Progenitor cell of endocrine pancreas (in vitro differentiated cells): ENCODE results near the gene IGSF23. TPM values are rescaled to one million over a fixed set of nuclear protein-coding genes. Genes with fewer than 3 reads are reported as not detected.
"Not testable (repeated sequence)": the region's sequence is repeated elsewhere in the genome, so short reads cannot be mapped to it uniquely, and the experiment has no call there.

Source experiments
- DNase-seq: peaks from one replicate; pipeline ENCODE4 v3.0.0; 2021; ENCODE audit warnings: low spot score; ENCODE audit not compliant: unreplicated experiment
- H3K27ac Mint-ChIP-seq: 2 replicates; pipeline ENCODE4 v1.8.0; 2021; ENCODE audit warnings: mild to moderate bottlenecking, moderate library complexity, mixed read lengths
- H3K27me3 Mint-ChIP-seq: 2 replicates; pipeline ENCODE4 v1.8.0; 2021; ENCODE audit warnings: mixed read lengths
- H3K36me3 Mint-ChIP-seq: 2 replicates; pipeline ENCODE4 v1.8.0; 2022; ENCODE audit warnings: mixed read lengths; ENCODE audit not compliant: insufficient read depth
- H3K4me1 Mint-ChIP-seq: 2 replicates; pipeline ENCODE4 v1.8.0; 2021; ENCODE audit warnings: low read depth, mixed read lengths
- H3K4me3 Mint-ChIP-seq: 2 replicates; pipeline ENCODE4 v1.8.0; 2021; ENCODE audit warnings: low read depth, mild to moderate bottlenecking, moderate library complexity, mixed read lengths
- H3K9me3 Mint-ChIP-seq: 2 replicates; pipeline ENCODE4 v1.8.0; 2021; ENCODE audit warnings: low read depth, mixed read lengths
- CTCF ChIP-seq: fragments of 200-600 bp; sonication (generic); IDR thresholded peaks from one replicate; pipeline ENCODE4 v1.5.0; 2021; ENCODE audit warnings: antibody characterized with exemption, mild to moderate bottlenecking; ENCODE audit not compliant: unreplicated experiment
- total RNA-seq: library from RNA; stranded (reverse); gene quantifications from 2 replicates; pipeline ENCODE4 v1.2.1, GENCODE V29; 2021

Gene IGSF23
- total RNA-seq, 1 donor from 2014 or later = 0.67 TPM

GRCh38 chr19:44626048-44626624 lies 12.8 kb downstream of the IGSF23 start:
- Mint-ChIP-seq H3K4me1 (peaks cover 1% of the 10 kb centered on the region), H3K27ac (peak overlapping the region; percentile 29), H3K4me3 (no peak overlapping the region), H3K36me3 (peaks cover 5% of the 10 kb centered on the region), H3K9me3 (no peaks in the 10 kb centered on the region), H3K27me3 (no peaks in the 10 kb centered on the region)
- no peak for TF ChIP-seq CTCF
- DNase-seq = no peak

- DNase-seq = no peak
- H3K4me3 Mint-ChIP-seq = no peak overlapping the region
- H3K27ac Mint-ChIP-seq = no peak overlapping the region
- peaks cover 1% of the 10 kb centered on the region for H3K4me1 Mint-ChIP-seq
- no peaks in the 10 kb centered on the region for H3K27me3 Mint-ChIP-seq
- no peak for TF ChIP-seq CTCF
- H3K9me3 Mint-ChIP-seq = no peaks in the 10 kb centered on the region
- peaks cover 5% of the 10 kb centered on the region for H3K36me3 Mint-ChIP-seq
Observed at GRCh38 chr19:44627631-44628030, 14.3 kb downstream of the IGSF23 start.

GRCh38 chr19:44628793-44629192 lies 15.4 kb downstream of the IGSF23 start:
- DNase-seq = no peak
- no peak overlapping the region for H3K4me3 Mint-ChIP-seq
- TF ChIP-seq CTCF = no peak
- peaks cover 5% of the 10 kb centered on the region for H3K36me3 Mint-ChIP-seq
- no peaks in the 10 kb centered on the region for H3K9me3 Mint-ChIP-seq
- no peak overlapping the region for H3K27ac Mint-ChIP-seq
- no peaks in the 10 kb centered on the region for H3K27me3 Mint-ChIP-seq
- H3K4me1 Mint-ChIP-seq = peaks cover 8% of the 10 kb centered on the region

- H3K9me3 Mint-ChIP-seq, H3K4me3 Mint-ChIP-seq, H3K27me3 Mint-ChIP-seq, DNase-seq, H3K27ac Mint-ChIP-seq, H3K36me3 Mint-ChIP-seq: not testable (repeated sequence)
- H3K4me1 Mint-ChIP-seq = peaks cover 23% of the 10 kb centered on the region
Observed at GRCh38 chr19:44631611-44632010, 18.2 kb downstream of the IGSF23 start.

GRCh38 chr19:44634058-44634457 lies 20.7 kb downstream of the IGSF23 start:
- peaks cover 29% of the 10 kb centered on the region for H3K4me1 Mint-ChIP-seq
- not testable (repeated sequence) for H3K27me3 Mint-ChIP-seq, DNase-seq, H3K4me3 Mint-ChIP-seq, H3K36me3 Mint-ChIP-seq, H3K9me3 Mint-ChIP-seq
- peak overlapping the region; percentile 78 for H3K27ac Mint-ChIP-seq

- H3K4me3 Mint-ChIP-seq = no peak overlapping the region
- no peak overlapping the region for H3K27ac Mint-ChIP-seq
- no peak for TF ChIP-seq CTCF
- no peak for DNase-seq
- H3K4me1 Mint-ChIP-seq = peaks cover 37% of the 10 kb centered on the region
- no peaks in the 10 kb centered on the region for H3K36me3 Mint-ChIP-seq
- H3K9me3 Mint-ChIP-seq = no peaks in the 10 kb centered on the region
- no peaks in the 10 kb centered on the region for H3K27me3 Mint-ChIP-seq
Observed at GRCh38 chr19:44634785-44635184, 21.4 kb downstream of the IGSF23 start.
